Type B pancreatic cell (in vitro differentiated cells): ENCODE data around the gene CWC22. TPM values are rescaled to one million over a fixed set of nuclear protein-coding genes. Genes with fewer than 3 reads are reported as not detected.

Experiments
- DNase-seq: peaks from one replicate; pipeline ENCODE4 v3.0.0; 2021; ENCODE audit warnings: mixed read lengths; ENCODE audit not compliant: unreplicated experiment; ENCODE audit errors: extremely low spot score
- H3K27ac Mint-ChIP-seq: 2 replicates; pipeline ENCODE4 v1.8.0; 2021; ENCODE audit warnings: mild to moderate bottlenecking, mixed read lengths
- H3K27me3 Mint-ChIP-seq: 2 replicates; pipeline ENCODE4 v1.8.0; 2021; ENCODE audit warnings: mixed read lengths
- H3K36me3 Mint-ChIP-seq: 2 replicates; pipeline ENCODE4 v1.8.0; 2021; ENCODE audit warnings: mixed read lengths
- H3K4me1 Mint-ChIP-seq: one replicate; pipeline ENCODE4 v1.8.0; 2021; ENCODE audit warnings: mixed read lengths; ENCODE audit not compliant: unreplicated experiment
- H3K4me3 Mint-ChIP-seq: 2 replicates; pipeline ENCODE4 v1.8.0; 2021; ENCODE audit warnings: mild to moderate bottlenecking, mixed read lengths
- H3K9me3 Mint-ChIP-seq: 2 replicates; pipeline ENCODE4 v1.8.0; 2021; ENCODE audit warnings: mixed read lengths
- total RNA-seq: library from RNA; stranded (reverse); gene quantifications from 2 replicates; pipeline ENCODE4 v1.2.1, GENCODE V29; 2021; ENCODE audit warnings: low replicate concordance
- TF ChIP-seq, protein P1 (sequence below): fragments of 200-600 bp; sonication (generic); conservative IDR thresholded peaks from 2 replicates; pipeline ENCODE4 v1.5.0; 2021; ENCODE audit warnings: antibody characterized with exemption, mild to moderate bottlenecking

CWC22 gene
- total RNA-seq, 1 donor from 2014 or later, result 21.8 TPM

GRCh38 chr2:179909845-179910734, 97.0 kb downstream of the CWC22 start:
- Mint-ChIP-seq H3K4me1 (no peaks in the 10 kb centered on the region), H3K27me3 (no peaks in the 10 kb centered on the region), H3K4me3 (no peak overlapping the region), H3K36me3 (no peaks in the 10 kb centered on the region), H3K27ac (no peak overlapping the region), H3K9me3 (no peaks in the 10 kb centered on the region)
- DNase-seq, result no peak
- TF ChIP-seq, protein P1, sequence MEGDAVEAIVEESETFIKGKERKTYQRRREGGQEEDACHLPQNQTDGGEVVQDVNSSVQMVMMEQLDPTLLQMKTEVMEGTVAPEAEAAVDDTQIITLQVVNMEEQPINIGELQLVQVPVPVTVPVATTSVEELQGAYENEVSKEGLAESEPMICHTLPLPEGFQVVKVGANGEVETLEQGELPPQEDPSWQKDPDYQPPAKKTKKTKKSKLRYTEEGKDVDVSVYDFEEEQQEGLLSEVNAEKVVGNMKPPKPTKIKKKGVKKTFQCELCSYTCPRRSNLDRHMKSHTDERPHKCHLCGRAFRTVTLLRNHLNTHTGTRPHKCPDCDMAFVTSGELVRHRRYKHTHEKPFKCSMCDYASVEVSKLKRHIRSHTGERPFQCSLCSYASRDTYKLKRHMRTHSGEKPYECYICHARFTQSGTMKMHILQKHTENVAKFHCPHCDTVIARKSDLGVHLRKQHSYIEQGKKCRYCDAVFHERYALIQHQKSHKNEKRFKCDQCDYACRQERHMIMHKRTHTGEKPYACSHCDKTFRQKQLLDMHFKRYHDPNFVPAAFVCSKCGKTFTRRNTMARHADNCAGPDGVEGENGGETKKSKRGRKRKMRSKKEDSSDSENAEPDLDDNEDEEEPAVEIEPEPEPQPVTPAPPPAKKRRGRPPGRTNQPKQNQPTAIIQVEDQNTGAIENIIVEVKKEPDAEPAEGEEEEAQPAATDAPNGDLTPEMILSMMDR, result no peak

DNA sequence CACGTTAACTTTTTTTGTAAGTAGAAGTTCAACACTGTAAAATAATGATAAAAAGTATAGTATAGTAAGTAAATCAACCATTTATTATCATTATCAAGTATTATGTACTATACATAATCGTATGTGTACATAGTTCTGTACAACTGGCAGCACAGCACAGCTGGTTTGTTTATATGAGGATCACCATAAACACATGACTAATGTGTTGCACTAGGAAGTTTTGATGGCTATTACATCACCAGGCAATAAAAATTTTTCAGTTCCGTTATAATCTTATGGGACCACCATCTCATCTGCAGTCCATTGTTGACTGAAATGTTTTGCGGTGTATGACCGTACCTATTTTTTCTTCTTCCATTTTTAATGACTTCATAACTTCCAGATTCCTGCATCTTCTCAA, 106.4 kb downstream of the CWC22 start:
- Mint-ChIP-seq H3K27me3 (no peaks in the 10 kb centered on the region), H3K27ac (no peak overlapping the region), H3K9me3 (no peaks in the 10 kb centered on the region), H3K4me3 (no peak overlapping the region), H3K4me1 (no peaks in the 10 kb centered on the region), H3K36me3 (no peaks in the 10 kb centered on the region)
- no peak for DNase-seq
- TF ChIP-seq, protein P1, result no peak

DNA sequence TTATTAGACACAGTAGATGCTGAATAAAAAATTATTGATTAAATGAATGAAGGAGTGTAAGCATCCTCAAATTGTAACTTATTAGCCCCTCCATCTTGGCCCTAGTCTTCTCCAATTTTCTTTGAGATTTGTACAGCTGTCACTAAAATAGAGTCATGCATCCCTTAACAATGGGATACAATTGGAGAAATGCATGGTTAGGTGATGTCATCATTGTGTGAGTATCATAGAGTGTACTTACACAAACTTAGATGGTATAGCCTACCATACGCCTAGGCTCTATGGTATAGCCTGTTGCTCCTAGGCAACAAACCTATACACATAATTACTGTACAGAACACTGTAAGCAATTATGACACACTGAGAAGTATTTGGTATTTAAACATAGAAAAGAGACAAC, 107.4 kb downstream of the CWC22 start:
- Mint-ChIP-seq H3K27me3 (no peaks in the 10 kb centered on the region), H3K27ac (no peak overlapping the region), H3K4me1 (no peaks in the 10 kb centered on the region), H3K36me3 (no peaks in the 10 kb centered on the region), H3K9me3 (no peaks in the 10 kb centered on the region), H3K4me3 (no peak overlapping the region)
- TF ChIP-seq, protein P1, result no peak
- no peak for DNase-seq

GRCh38 chr2:179898873-179899272, 108.2 kb downstream of the CWC22 start:
- Mint-ChIP-seq H3K9me3 (no peaks in the 10 kb centered on the region), H3K4me3 (no peak overlapping the region), H3K27me3 (no peaks in the 10 kb centered on the region), H3K4me1 (no peaks in the 10 kb centered on the region), H3K27ac (no peak overlapping the region), H3K36me3 (no peaks in the 10 kb centered on the region)
- no peak for DNase-seq
- TF ChIP-seq, protein P1, result peak; percentile 55

Other genes starting within 250 kb of the CWC22 start
- 1.1 and 1.9 TPM in 2 replicates for gene ZNF385B, start 145.7 kb downstream of the CWC22 start, total RNA-seq